Vagina (tissue), 2 donors: ENCODE data around the gene FOXC2. TPM values are rescaled to one million over a fixed set of nuclear protein-coding genes. Genes with fewer than 3 reads are reported as not detected.

Source experiments
- DNase-seq, 2 donors: peaks; one replicate each; pipeline ENCODE4 v3.0.0-alpha.2; 2017; ENCODE audit errors: extremely low spot score in 2 of 2
- H3K27ac ChIP-seq: fragments of 200-600 bp; sonication (generic); one replicate; pipeline ENCODE4 v1.5.1; 2019
- H3K27me3 ChIP-seq: fragments of 200-600 bp; sonication (generic); one replicate; pipeline ENCODE4 v1.5.1; 2019
- H3K36me3 ChIP-seq, 2 donors: fragments of 200-600 bp; sonication (generic); one replicate each; pipeline ENCODE4 v1.5.1; 2017 to 2019
- H3K4me1 ChIP-seq: fragments of 200-600 bp; sonication (generic); one replicate; pipeline ENCODE4 v1.5.1; 2019
- H3K4me3 ChIP-seq, 2 donors: fragments of 200-600 bp; sonication (generic); 1 replicate in 1 of 2; 2 replicates in 1 of 2; pipeline ENCODE4 v1.5.1; 2016 to 2019
- H3K9me3 ChIP-seq: fragments of 200-600 bp; sonication (generic); one replicate; pipeline ENCODE4 v1.5.1; 2019
- CTCF ChIP-seq, 3 experiments: fragments of 450-650 bp in 2 of 3; fragments of 200-600 bp in 1 of 3; sonication (generic) in 1 of 3; IDR thresholded peaks; one replicate each; pipeline ENCODE4 v1.5.1; 2017 to 2019; ENCODE audit warnings: antibody characterized with exemption in 3 of 3, mild to moderate bottlenecking in 2 of 3, moderate library complexity in 2 of 3
- POLR2A ChIP-seq, 2 donors: fragments of 450-650 bp; IDR thresholded peaks; one replicate each; pipeline ENCODE4 v1.6.1; 2017; ENCODE audit warnings: antibody characterized with exemption in 2 of 2, mild to moderate bottlenecking in 2 of 2, moderate library complexity in 2 of 2
- POLR2AphosphoS5 ChIP-seq, 2 donors: sonication (generic); formaldehyde crosslinking; IDR thresholded peaks; one replicate each; pipeline ENCODE4 v1.9.0; 2017; ENCODE audit warnings: antibody characterized with exemption in 2 of 2, mild to moderate bottlenecking in 2 of 2, low read depth in 1 of 2; ENCODE audit not compliant: insufficient read depth in 1 of 2
- intact Hi-C: fragments of 100-400 bp; cut with DNase I; formaldehyde crosslinking; loops from one replicate; pipeline ENCODE4 v1.15.1; 2023
- total RNA-seq: library from RNA; depleted of rRNA; stranded (reverse); fragments of >200 nt; gene quantifications from one replicate; pipeline ENCODE4 v1.2.3, GENCODE V29; 2016

Gene FOXC2
- total RNA-seq, 1 donor from 2014 or later = 2.7 TPM

GRCh38 chr16:86525696-86526095, 40.9 kb upstream of the FOXC2 start:
- H3K36me3 ChIP-seq = no peaks in the 10 kb centered on the region
- DNase-seq = no peak
- H3K4me1 ChIP-seq = peaks cover 2% of the 10 kb centered on the region
- intact Hi-C loops = loop anchor here (2.0 to 10.0 kb wide), 3 partner anchors 251 to 701 kb away; no protein-coding TSS in a partner anchor
- H3K9me3 ChIP-seq = no peaks in the 10 kb centered on the region
- no peak overlapping the region for H3K4me3 ChIP-seq
- no peak overlapping the region for H3K27ac ChIP-seq
- TF ChIP-seq POLR2AphosphoS5 (IDR thresholded peaks at IDR 0.05; ENCODE audit: insufficient read depth in 1 of 2, low read depth in 1 of 2) = no peak
- TF ChIP-seq POLR2A (IDR thresholded peaks at IDR 0.05) = no peak
- TF ChIP-seq CTCF (IDR thresholded peaks at IDR 0.05) = no peak
- H3K27me3 ChIP-seq = no peaks in the 10 kb centered on the region

- Histone ChIP-seq H3K4me3 (no peak overlapping the region), H3K36me3 (no peaks in the 10 kb centered on the region), H3K27me3 (no peaks in the 10 kb centered on the region), H3K4me1 (no peaks in the 10 kb centered on the region), H3K9me3 (no peaks in the 10 kb centered on the region), H3K27ac (no peak overlapping the region)
- intact Hi-C loops = loop anchor here (10.0 kb wide), 2 partner anchors 253 to 703 kb away; no protein-coding TSS in a partner anchor
- no peak for DNase-seq
- TF ChIP-seq CTCF (IDR thresholded peaks at IDR 0.05) (no peak), POLR2AphosphoS5 (IDR thresholded peaks at IDR 0.05; ENCODE audit: insufficient read depth in 1 of 2, low read depth in 1 of 2) (no peak), POLR2A (IDR thresholded peaks at IDR 0.05) (no peak)
Measured at GRCh38 chr16:86527366-86527765, 39.3 kb upstream of the FOXC2 start.

GRCh38 chr16:86528061-86528929, 38.3 kb upstream of the FOXC2 start:
- no peak for DNase-seq
- Histone ChIP-seq H3K9me3 (no peaks in the 10 kb centered on the region), H3K4me3 (no peak overlapping the region), H3K27me3 (no peaks in the 10 kb centered on the region), H3K27ac (no peak overlapping the region), H3K4me1 (no peaks in the 10 kb centered on the region), H3K36me3 (peaks cover 0 to 6% of the 10 kb centered on the region in 2 donors)
- intact Hi-C loops = loop anchor here (10.0 kb wide), 2 partner anchors 253 to 703 kb away; no protein-coding TSS in a partner anchor
- no peak for TF ChIP-seq POLR2AphosphoS5 (IDR thresholded peaks at IDR 0.05; ENCODE audit: insufficient read depth in 1 of 2, low read depth in 1 of 2)
- TF ChIP-seq POLR2A (IDR thresholded peaks at IDR 0.05) = no peak
- TF ChIP-seq CTCF (IDR thresholded peaks at IDR 0.05) = no peak

GRCh38 chr16:86529160-86529559, 37.5 kb upstream of the FOXC2 start:
- TF ChIP-seq POLR2AphosphoS5 (IDR thresholded peaks at IDR 0.05; ENCODE audit: insufficient read depth in 1 of 2, low read depth in 1 of 2) (no peak), CTCF (IDR thresholded peaks at IDR 0.05) (no peak), POLR2A (IDR thresholded peaks at IDR 0.05) (no peak)
- intact Hi-C loops = loop anchor here (10.0 kb wide), 2 partner anchors 254 to 704 kb away; no protein-coding TSS in a partner anchor
- no peak for DNase-seq
- Histone ChIP-seq H3K9me3 (no peaks in the 10 kb centered on the region), H3K27ac (no peak overlapping the region), H3K36me3 (peaks cover 0 to 6% of the 10 kb centered on the region in 2 donors), H3K4me1 (no peaks in the 10 kb centered on the region), H3K27me3 (no peaks in the 10 kb centered on the region), H3K4me3 (no peak overlapping the region)
